Measurements from ENCODE around the gene ATXN7L3B.
"Not testable (repeated sequence)": the region's sequence is repeated elsewhere in the genome, so short reads cannot be mapped to it uniquely, and the experiment has no call there.

ATXN7L3B gene

GRCh38 chr12:74537707-74538385, at the start of gene ATXN7L3B:
TSS of gene ATXN7L3B (plus strand) at chr12:74537835. CDS start at chr12:74538113, 278 bp downstream.
- peak; percentile 95 for DNase-seq (ENCODE audit: low spot score)

- DNase-seq (ENCODE audit: low spot score) = no peak
Measured at GRCh38 chr12:74488134-74488533, 49.5 kb upstream of the ATXN7L3B start.

- no peak for DNase-seq (ENCODE audit: low spot score)
Measured at GRCh38 chr12:74489543-74489942, 48.1 kb upstream of the ATXN7L3B start.

GRCh38 chr12:74490390-74491064, 47.1 kb upstream of the ATXN7L3B start:
- DNase-seq (ENCODE audit: low spot score) = no peak

GRCh38 chr12:74491374-74491773, 46.3 kb upstream of the ATXN7L3B start:
- no peak for DNase-seq (ENCODE audit: low spot score)

GRCh38 chr12:74499192-74499591, 38.4 kb upstream of the ATXN7L3B start:
- DNase-seq (ENCODE audit: low spot score) = no peak

- not testable (repeated sequence) for DNase-seq (ENCODE audit: low spot score)
Measured at GRCh38 chr12:74508873-74509657, 28.6 kb upstream of the ATXN7L3B start.

- DNase-seq (ENCODE audit: low spot score) = no peak
Measured at GRCh38 chr12:74509886-74510285, 27.7 kb upstream of the ATXN7L3B start.

- DNase-seq (ENCODE audit: low spot score) = no peak
Measured at GRCh38 chr12:74514098-74514872, 23.4 kb upstream of the ATXN7L3B start.

GRCh38 chr12:74515849-74516248, 21.8 kb upstream of the ATXN7L3B start:
- DNase-seq (ENCODE audit: low spot score) = no peak

GRCh38 chr12:74526535-74526934, 11.1 kb upstream of the ATXN7L3B start:
- DNase-seq (ENCODE audit: low spot score) = no peak

GRCh38 chr12:74527491-74527890, 10.1 kb upstream of the ATXN7L3B start:
- DNase-seq (ENCODE audit: low spot score) = no peak

- no peak for DNase-seq (ENCODE audit: low spot score)
Measured at GRCh38 chr12:74530676-74531075, 7.0 kb upstream of the ATXN7L3B start.

GRCh38 chr12:74535536-74535935, 2.1 kb upstream of the ATXN7L3B start:
- no peak for DNase-seq (ENCODE audit: low spot score)

GRCh38 chr12:74537126-74537706, 419 bp upstream of the ATXN7L3B start:
- DNase-seq (ENCODE audit: low spot score) = peak; percentile 58

- DNase-seq (ENCODE audit: low spot score) = no peak
Measured at GRCh38 chr12:74538491-74539258, 1.0 kb downstream of the ATXN7L3B start.

GRCh38 chr12:74539261-74539660, 1.6 kb downstream of the ATXN7L3B start:
- no peak for DNase-seq (ENCODE audit: low spot score)

- DNase-seq (ENCODE audit: low spot score) = no peak
Measured at GRCh38 chr12:74539765-74540526, 2.3 kb downstream of the ATXN7L3B start.

- DNase-seq (ENCODE audit: low spot score) = no peak
Measured at GRCh38 chr12:74541074-74541473, 3.4 kb downstream of the ATXN7L3B start.

- DNase-seq (ENCODE audit: low spot score) = no peak
Measured at GRCh38 chr12:74547249-74547648, 9.6 kb downstream of the ATXN7L3B start.

Measured in putamen (tissue), 1 donor.